HG03095 (cell line): Measurements from ENCODE around the gene VWA3A.
"Not testable (repeated sequence)": the region's sequence is repeated elsewhere in the genome, so short reads cannot be mapped to it uniquely, and the experiment has no call there.

Experiments used
- ATAC-seq: cut with Tn5 transposase; IDR thresholded peaks from one replicate; pipeline ENCODE4 v1.9.1; 2021; ENCODE audit warnings: moderate library complexity; ENCODE audit not compliant: unreplicated experiment

Gene VWA3A

GRCh38 chr16:22081050-22081449 is 11.3 kb upstream of the VWA3A start:
- no peak for ATAC-seq

GRCh38 chr16:22086440-22086839 is 5.9 kb upstream of the VWA3A start:
- no peak for ATAC-seq

DNA sequence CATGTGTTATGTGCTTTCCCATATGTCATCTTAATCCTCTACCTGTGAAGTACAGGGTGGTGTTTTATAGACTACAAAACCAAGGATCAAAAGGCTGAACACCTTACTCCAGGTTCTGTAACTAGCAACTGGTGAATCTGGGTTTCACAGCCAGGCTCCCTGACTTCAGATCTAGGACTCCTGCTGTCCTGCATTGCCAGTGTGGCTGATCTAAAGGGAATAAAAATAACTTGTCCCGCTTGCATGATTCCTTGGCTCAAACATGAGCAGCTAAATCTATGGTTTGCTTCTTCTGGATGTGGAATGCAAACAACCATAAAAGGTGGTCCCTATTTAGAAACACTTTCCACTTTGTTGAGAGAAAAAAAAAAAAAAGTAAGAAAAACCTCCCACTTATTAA is 3.7 kb upstream of the VWA3A start:
- ATAC-seq = no peak

GRCh38 chr16:22089910-22090309 is 2.4 kb upstream of the VWA3A start:
- ATAC-seq = no peak

DNA sequence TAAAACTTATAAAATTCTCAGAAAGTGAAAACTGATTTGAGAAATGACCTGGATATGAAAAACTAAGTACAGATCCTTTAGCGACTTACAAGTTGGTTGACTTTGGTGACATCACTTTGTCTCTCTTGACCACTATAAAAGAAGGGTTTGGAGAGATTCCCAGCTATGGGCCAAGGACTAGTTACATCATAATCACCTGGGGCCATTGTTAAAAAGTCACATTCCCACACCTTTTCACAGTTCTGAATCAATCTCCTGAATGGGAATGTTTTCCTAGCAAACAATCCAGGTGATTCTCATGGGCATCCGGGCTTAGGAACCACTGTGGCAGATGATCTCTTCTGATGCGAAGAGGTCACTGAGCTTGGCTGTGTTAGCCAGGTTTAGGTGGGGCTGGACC is 620 bp upstream of the VWA3A start:
- ATAC-seq = no peak

GRCh38 chr16:22093331-22093730 is 990 bp downstream of the VWA3A start:
- no peak for ATAC-seq

DNA sequence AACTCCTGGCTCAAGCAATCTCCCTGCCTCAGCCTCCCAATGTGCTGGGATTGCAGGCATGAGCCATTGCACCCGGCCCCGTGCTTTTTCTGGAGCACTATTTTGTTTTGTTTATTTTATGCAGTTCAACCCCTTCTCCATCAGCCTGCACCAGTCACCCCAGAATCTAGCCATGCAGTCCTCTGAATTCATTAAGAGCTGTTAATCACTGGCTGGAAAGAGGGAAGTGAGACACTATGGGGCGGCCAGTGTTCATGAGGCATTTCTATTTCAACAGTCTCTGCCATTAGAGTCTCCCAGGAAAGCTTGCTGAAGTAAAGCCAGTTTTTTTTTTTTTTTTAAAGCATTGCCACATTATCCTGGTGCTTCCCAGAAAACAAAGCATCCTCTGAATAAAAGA is 1.7 kb downstream of the VWA3A start:
- ATAC-seq = no peak

GRCh38 chr16:22098405-22099255 is 6.3 kb downstream of the VWA3A start:
- no peak for ATAC-seq

DNA sequence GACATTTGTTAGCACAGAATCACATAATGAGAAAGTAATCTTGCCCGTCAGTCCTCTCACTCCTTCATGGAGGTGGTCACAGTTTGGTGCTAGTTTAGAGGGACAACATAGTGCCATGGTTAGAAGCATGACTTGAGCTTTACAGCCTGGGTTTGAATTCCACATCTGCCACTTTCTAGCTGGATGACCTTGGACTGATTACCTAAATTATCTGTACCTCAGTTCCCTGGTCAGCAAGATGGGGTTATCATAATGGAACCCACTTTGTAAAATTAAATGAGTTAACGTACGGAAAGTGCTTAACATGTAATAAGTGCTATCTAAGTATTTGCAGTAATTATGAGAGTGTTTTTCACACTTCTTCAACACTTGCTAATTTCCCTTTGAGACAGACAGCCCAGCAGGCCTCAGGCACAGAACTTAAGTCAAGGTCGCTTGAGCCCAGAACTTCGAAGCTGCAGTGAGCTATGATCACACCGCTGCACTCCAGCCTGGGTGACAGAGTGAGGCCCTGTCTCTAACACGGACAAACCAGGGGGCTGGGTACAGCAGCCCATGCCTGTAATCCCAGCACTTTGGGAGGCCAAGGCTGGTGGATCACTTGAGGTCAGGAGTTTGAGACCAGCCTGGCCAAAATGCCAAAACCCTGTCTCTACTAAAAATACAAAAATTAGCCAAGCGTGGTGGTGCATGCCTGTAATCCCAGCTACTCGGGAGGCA is 7.1 kb downstream of the VWA3A start:
- no peak for ATAC-seq

DNA sequence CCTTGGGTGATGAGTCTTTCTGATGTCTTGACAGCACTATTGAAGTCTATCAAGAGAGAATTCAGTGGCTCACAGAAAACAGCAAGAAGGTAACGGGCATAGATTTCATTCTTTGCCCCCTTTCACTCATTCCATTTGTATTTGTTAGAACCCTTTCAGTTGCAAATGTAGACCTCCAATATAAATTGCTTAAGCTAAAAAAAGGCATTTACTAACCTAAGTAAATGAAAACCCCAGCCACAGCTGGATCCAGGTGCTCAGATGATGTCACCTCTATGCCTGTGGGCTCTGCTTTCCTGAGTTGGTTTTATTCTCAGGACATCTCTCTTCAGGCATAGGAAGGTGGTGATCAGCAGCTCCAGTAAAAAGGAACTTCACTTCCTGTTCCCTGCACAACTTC is 11.1 kb downstream of the VWA3A start:
- ATAC-seq = no peak

- no peak for ATAC-seq
Measured at GRCh38 chr16:22109258-22109898, 17.0 kb downstream of the VWA3A start.

GRCh38 chr16:22111629-22112028 is 19.3 kb downstream of the VWA3A start:
- not testable (repeated sequence) for ATAC-seq

GRCh38 chr16:22116095-22116700 is 23.9 kb downstream of the VWA3A start:
- no peak for ATAC-seq

DNA sequence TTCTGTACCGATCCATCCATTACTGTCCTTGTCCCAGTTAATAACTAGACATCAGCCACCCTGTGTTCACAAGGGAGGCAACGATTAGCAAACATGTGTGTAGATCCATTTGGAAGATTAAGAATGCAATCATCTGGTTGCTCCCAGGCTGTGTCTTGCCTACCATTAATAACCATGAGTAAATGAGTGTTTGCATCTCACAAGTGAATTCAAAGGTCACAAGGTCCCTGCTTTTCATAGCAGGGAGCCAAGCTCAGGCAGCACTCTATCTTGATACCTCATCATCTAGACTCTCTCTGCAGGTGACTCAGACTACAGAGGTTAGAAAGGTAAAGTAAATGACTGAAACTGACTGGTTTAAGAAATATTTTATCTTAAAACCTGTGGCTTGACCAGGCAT is 25.3 kb downstream of the VWA3A start:
- no peak for ATAC-seq

DNA sequence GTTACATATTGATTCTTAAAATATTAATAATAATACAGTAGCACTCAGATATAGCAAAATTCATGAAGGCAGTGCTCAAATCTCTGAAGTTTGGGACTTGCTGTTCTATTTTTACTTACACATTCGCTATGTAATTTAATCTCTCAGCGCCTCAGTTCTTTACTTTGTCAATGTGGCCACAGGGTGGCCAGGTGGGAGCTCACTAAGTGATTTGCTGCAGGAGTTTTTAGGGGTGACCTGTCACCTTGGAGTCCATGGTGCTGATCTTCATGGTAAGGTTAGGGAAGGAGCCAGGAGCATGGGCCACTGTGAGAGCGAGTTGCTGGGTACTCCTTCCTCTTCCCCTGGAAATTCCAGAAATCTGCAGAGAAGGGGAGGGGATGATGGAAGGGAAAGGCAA is 28.1 kb downstream of the VWA3A start:
- ATAC-seq = no peak

GRCh38 chr16:22122239-22122638 is 29.9 kb downstream of the VWA3A start:
- no peak for ATAC-seq

GRCh38 chr16:22123146-22123545 is 30.8 kb downstream of the VWA3A start:
- ATAC-seq = no peak

GRCh38 chr16:22123759-22124490 is 31.6 kb downstream of the VWA3A start:
- ATAC-seq = no peak

- ATAC-seq = no peak
Measured at GRCh38 chr16:22124583-22125284, 32.4 kb downstream of the VWA3A start.

GRCh38 chr16:22126037-22126558 is 33.8 kb downstream of the VWA3A start:
- no peak for ATAC-seq
